ENCODE measurements around the gene TP53I11. TPM values are rescaled to one million over a fixed set of nuclear protein-coding genes. Genes with fewer than 3 reads are reported as not detected.

TP53I11 gene
- total RNA-seq, 1 donor from 2014 or later: 39.4 TPM

- Histone ChIP-seq H3K4me3 (no peak overlapping the region), H3K9me3 (replicated peaks) (no peaks in the 10 kb centered on the region), H3K4me1 (peaks cover 52% of the 10 kb centered on the region), H3K27ac (replicated peaks) (no peak overlapping the region), H3K27me3 (ENCODE audit: low read depth) (no peaks in the 10 kb centered on the region), H3K36me3 (no peaks in the 10 kb centered on the region)
- intact Hi-C loops (cut with micrococcal nuclease): no loop called here
- no peak for TF ChIP-seq CTCF (IDR thresholded peaks at IDR 0.05; ENCODE audit: borderline replicate concordance)
- no peak for DNase-seq
These were observed 43.5 kb upstream of the TP53I11 start for GRCh38 chr11:44993971-44994704.

- no peak for DNase-seq
- Histone ChIP-seq H3K9me3 (replicated peaks) (no peaks in the 10 kb centered on the region), H3K4me3 (no peak overlapping the region), H3K27ac (replicated peaks) (no peak overlapping the region), H3K27me3 (ENCODE audit: low read depth) (no peaks in the 10 kb centered on the region), H3K36me3 (no peaks in the 10 kb centered on the region), H3K4me1 (peaks cover 52% of the 10 kb centered on the region)
- intact Hi-C loops (cut with micrococcal nuclease): no loop called here
- no peak for TF ChIP-seq CTCF (IDR thresholded peaks at IDR 0.05; ENCODE audit: borderline replicate concordance)
These were observed 42.1 kb upstream of the TP53I11 start for GRCh38 chr11:44992774-44993173.

- TF ChIP-seq CTCF (IDR thresholded peaks at IDR 0.05; ENCODE audit: borderline replicate concordance): no peak
- no peak for DNase-seq
- no peak overlapping the region for H3K27ac ChIP-seq (replicated peaks)
- H3K36me3 ChIP-seq: no peaks in the 10 kb centered on the region
- no peaks in the 10 kb centered on the region for H3K9me3 ChIP-seq (replicated peaks)
- H3K4me1 ChIP-seq: peaks cover 46% of the 10 kb centered on the region
- no peak overlapping the region for H3K4me3 ChIP-seq
- intact Hi-C loops (cut with micrococcal nuclease): no loop called here
- H3K27me3 ChIP-seq (ENCODE audit: low read depth): no peaks in the 10 kb centered on the region
These were observed 41.5 kb upstream of the TP53I11 start for GRCh38 chr11:44992181-44992582.

GRCh38 chr11:44990665-44991064 is 40.0 kb upstream of the TP53I11 start:
- Histone ChIP-seq H3K4me3 (no peak overlapping the region), H3K27me3 (ENCODE audit: low read depth) (no peaks in the 10 kb centered on the region), H3K4me1 (peaks cover 45% of the 10 kb centered on the region), H3K27ac (replicated peaks) (peak overlapping the region; percentile 86), H3K9me3 (replicated peaks) (no peaks in the 10 kb centered on the region), H3K36me3 (no peaks in the 10 kb centered on the region)
- TF ChIP-seq CTCF (IDR thresholded peaks at IDR 0.05; ENCODE audit: borderline replicate concordance): no peak
- no peak for DNase-seq
- intact Hi-C loops (cut with micrococcal nuclease): no loop called here

- Histone ChIP-seq H3K27ac (replicated peaks) (peak overlapping the region; percentile 86), H3K9me3 (replicated peaks) (no peaks in the 10 kb centered on the region), H3K4me3 (no peak overlapping the region), H3K36me3 (no peaks in the 10 kb centered on the region), H3K27me3 (ENCODE audit: low read depth) (no peaks in the 10 kb centered on the region), H3K4me1 (peaks cover 45% of the 10 kb centered on the region)
- peak; percentile 86 for DNase-seq
- intact Hi-C loops (cut with micrococcal nuclease): no loop called here
- peak; percentile 12 for TF ChIP-seq CTCF (IDR thresholded peaks at IDR 0.05; ENCODE audit: borderline replicate concordance)
These were observed 39.3 kb upstream of the TP53I11 start for GRCh38 chr11:44989831-44990566.
